Right lobe of liver (tissue), 4 donors: ENCODE results near the gene BAG5.

Source experiments
- CTCF ChIP-seq, 4 donors: fragments of 200-600 bp in 3 of 4; fragments of 450-650 bp in 1 of 4; IDR thresholded peaks; one replicate each; pipeline versions ENCODE4 v1.5.1 to v1.8.0; 2016 to 2022; ENCODE audit warnings: antibody characterized with exemption in 4 of 4, mild to moderate bottlenecking in 2 of 4
- POLR2A ChIP-seq: fragments of 450-650 bp; IDR thresholded peaks from one replicate; pipeline ENCODE4 v1.6.1; 2017; ENCODE audit warnings: antibody characterized with exemption, mild to moderate bottlenecking
- donor health status: DM: no; HTN: no; CAD: no.
- donor health status: DM: no; HTN: no; CAD: no.
- donor health status: DM: no; HTN: yes; CAD: no.

- TF ChIP-seq CTCF (IDR thresholded peaks at IDR 0.05) (no peak), POLR2A (no peak)
These were observed 11.1 kb downstream of the BAG5 start for GRCh38 chr14:103551338-103551762.
